Measurements from ENCODE around the gene FCHO1.
"Not testable (repeated sequence)": the region's sequence is repeated elsewhere in the genome, so short reads cannot be mapped to it uniquely, and the experiment has no call there.

The FCHO1 gene

GRCh38 chr19:17764348-17764747, 13.1 kb downstream of the FCHO1 start:
- DNase-seq: no peak

- DNase-seq: no peak
Observed at GRCh38 chr19:17765069-17765618, 13.9 kb downstream of the FCHO1 start.

GRCh38 chr19:17766543-17767131, 15.4 kb downstream of the FCHO1 start:
- DNase-seq: peak; percentile 43

- no peak for DNase-seq
Observed at GRCh38 chr19:17767559-17767958, 16.3 kb downstream of the FCHO1 start.

- DNase-seq: no peak
Observed at GRCh38 chr19:17770613-17771012, 19.3 kb downstream of the FCHO1 start.

- no peak for DNase-seq
Observed at GRCh38 chr19:17772172-17772571, 20.9 kb downstream of the FCHO1 start.

- DNase-seq: peak; percentile 52
Observed at GRCh38 chr19:17775245-17775927, 24.1 kb downstream of the FCHO1 start.

GRCh38 chr19:17775991-17776803, 24.9 kb downstream of the FCHO1 start:
- DNase-seq: no peak

GRCh38 chr19:17777840-17778239, 26.6 kb downstream of the FCHO1 start:
- DNase-seq: not testable (repeated sequence)

GRCh38 chr19:17778251-17778967, 27.1 kb downstream of the FCHO1 start:
- peak; percentile 69 for DNase-seq

GRCh38 chr19:17778968-17779929, 28.0 kb downstream of the FCHO1 start:
- DNase-seq: no peak

- no peak for DNase-seq
Observed at GRCh38 chr19:17780781-17781180, 29.5 kb downstream of the FCHO1 start.

GRCh38 chr19:17783721-17784120, 32.4 kb downstream of the FCHO1 start:
- DNase-seq: not testable (repeated sequence)

- DNase-seq: peak; percentile 82
Observed at GRCh38 chr19:17784201-17785008, 33.1 kb downstream of the FCHO1 start.

GRCh38 chr19:17787274-17787913, 36.1 kb downstream of the FCHO1 start:
- no peak for DNase-seq

- no peak for DNase-seq
Observed at GRCh38 chr19:17788632-17789031, 37.4 kb downstream of the FCHO1 start.

GRCh38 chr19:17790059-17790780, 38.9 kb downstream of the FCHO1 start:
- no peak for DNase-seq

GRCh38 chr19:17794412-17794730, 43.1 kb downstream of the FCHO1 start:
- DNase-seq: no peak

GRCh38 chr19:17794731-17795494, 43.6 kb downstream of the FCHO1 start, which contains the start of gene B3GNT3:
Gene B3GNT3, plus strand, starts transcription at chr19:17795138. Its CDS starts 12,670 bp downstream, at chr19:17807808.
- peak; percentile 48 for DNase-seq
